ENCODE results near the gene CMC2.

CMC2 gene

DNA sequence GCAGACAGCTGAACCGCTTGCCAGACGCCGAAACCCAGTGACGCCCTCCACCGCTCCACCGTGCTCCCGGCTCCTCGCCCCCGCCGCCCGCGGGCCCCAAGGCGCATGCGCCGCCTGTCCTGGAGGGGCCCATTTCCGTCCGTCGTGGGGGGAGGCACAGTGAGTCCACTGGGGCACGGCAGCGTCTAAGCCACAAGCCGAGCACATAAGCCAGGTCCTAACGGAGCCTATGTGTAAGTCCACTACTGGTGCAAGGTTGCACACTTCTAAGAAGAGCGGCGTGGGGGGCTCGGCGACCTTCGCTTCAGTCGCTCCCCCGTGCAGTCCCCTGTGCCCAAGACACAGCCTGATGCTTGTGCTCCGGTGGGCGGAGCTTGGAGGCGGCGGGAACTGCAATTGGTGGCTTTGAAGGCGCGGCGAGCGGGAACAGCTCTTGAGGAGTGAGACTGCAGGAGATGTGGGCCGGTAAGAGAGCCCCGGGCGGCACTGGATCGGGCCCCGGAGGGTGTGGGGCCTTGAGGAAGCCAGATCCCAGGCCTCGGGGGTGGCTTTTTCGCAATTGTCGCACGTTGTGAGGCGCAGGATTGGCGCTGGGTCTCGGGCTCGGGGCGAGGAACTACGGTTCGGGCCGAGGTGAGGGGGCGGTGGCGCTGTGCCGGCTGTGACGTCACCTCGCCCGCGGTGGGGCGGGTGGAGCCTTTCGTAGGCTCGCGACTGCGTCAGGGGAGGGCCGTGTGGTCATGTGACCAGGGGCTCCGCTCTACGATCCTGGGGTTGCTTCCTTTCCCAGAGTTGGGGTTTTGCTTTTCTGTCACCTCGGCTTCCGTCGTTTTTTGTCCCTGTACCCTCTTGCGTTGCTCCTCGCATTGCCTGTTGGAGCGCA is at the start of gene CMC2, which contains the start of gene CENPN:
Gene CMC2 (minus strand): TSS at position 73 of the 883 bp plus-strand sequence. CDS start 9,491 bp downstream, outside the sequence.
Gene CENPN (plus strand): TSS at position 402 of the 883 bp plus-strand sequence. CDS start 4,726 bp downstream, outside the sequence.
- DNase-seq = peak; percentile 99

DNA sequence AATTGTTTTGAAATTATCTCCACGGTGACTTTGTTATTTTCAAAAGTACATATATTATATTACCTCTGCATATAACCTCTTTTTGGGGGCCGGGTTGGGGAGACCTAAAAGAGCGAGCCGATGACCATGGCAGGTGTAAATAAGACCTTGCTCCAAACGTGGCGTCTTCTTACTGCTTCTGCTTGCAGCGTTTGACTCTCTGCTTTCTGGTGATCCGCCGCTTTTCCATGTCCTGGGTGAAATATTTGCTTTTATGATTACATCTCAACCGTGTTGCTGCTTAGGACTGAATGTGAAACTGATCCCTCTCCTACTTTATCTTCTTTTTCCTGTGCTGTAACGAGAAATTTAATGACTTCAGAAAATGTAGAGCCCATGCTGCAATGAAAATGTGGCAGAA is 47.1 kb upstream of the CMC2 start:
- DNase-seq = no peak

DNA sequence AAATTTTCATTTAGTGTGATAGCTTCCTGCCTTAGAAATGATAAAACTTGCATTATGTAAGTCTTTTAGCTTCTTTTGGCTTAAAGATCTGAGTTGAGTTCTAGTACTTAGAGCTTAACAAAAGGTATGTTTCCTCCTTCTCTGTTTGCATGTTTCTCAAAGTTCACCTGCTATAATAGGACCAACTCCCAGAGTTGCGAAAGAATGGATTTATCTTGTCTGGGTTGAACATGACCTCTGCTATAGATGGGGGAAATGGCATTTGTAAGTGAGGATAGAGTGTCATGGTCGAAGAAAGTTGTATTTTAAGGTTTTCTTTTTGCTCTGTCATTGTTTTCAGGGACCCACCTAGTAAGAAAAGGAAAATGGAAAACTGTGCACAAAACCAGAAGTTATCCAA is 36.1 kb upstream of the CMC2 start:
- no peak for DNase-seq

DNA sequence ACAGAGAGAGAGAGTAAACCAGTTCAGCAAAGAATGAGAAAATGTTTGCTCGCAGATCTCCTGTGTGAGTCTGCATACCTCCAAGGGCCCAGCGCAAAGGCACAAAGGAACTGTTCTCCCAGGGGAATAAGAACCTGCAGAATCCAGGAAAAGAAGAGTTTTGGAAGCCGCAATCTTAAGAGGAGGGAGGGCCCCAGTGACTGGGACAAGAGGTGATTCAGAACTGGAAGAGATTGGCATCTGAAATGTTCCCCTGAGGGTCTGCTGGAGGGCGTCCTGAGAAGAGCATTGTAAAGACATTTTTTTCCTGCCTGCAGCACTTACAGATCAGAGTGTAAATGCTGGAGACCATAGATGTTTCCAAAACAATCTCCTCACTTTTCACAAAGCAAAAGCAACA is 35.0 kb upstream of the CMC2 start:
- no peak for DNase-seq

- DNase-seq = no peak
These were observed 34.2 kb upstream of the CMC2 start for GRCh38 chr16:81040842-81041241.

DNA sequence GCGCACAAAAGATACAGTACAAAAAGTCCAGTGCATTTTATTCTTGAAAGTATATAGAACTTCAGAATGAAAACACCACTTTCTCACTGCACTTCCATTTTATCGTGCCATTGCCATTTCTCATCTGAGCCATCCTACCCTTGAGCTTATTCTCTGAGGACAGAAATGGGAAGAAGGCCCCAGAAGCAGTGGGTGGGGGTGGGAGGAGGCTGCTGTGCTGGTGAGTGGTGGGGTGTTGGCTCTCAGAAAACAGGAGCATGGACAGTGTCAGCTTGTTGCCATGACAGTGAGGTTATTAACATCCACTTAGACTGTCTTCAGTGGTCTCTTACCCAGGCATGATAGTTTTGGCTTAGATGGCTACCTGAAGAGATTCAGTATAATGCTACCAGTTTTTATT is 33.4 kb upstream of the CMC2 start:
- no peak for DNase-seq

- no peak for DNase-seq
These were observed 30.2 kb upstream of the CMC2 start for GRCh38 chr16:81036751-81037350.

- DNase-seq = peak; percentile 67
These were observed 29.5 kb upstream of the CMC2 start for GRCh38 chr16:81035975-81036750.

GRCh38 chr16:81035398-81035974 is 28.8 kb upstream of the CMC2 start, which contains the start of gene ATMIN:
Gene ATMIN, plus strand, starts transcription at chr16:81035842. Its CDS starts 29 bp downstream, at chr16:81035871.
- peak; percentile 95 for DNase-seq

- no peak for DNase-seq
These were observed 23.4 kb upstream of the CMC2 start for GRCh38 chr16:81029930-81030604.

GRCh38 chr16:81026429-81026828 is 19.7 kb upstream of the CMC2 start:
- no peak for DNase-seq

DNA sequence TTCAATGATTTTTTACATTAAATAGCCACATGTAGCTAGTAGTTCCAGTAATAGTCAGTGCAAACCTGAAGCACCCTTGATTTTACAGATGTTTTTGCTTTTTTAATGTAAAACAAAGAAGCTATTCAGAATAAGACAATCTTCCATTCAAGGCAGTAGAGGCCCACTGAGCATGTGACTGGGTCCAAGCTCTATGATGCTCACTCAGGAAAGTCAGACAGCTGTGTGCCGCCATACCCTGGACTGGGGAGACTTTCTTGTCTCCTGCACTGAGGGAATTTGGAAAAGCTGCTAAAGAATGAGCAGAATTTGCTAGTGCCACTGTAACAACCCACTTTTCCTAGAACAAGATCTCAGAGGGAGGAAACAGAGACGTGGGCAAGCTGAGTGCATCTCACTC is 11.8 kb upstream of the CMC2 start:
- no peak for DNase-seq

GRCh38 chr16:81014672-81015071 is 8.0 kb upstream of the CMC2 start:
- DNase-seq = no peak

GRCh38 chr16:81012974-81013373 is 6.3 kb upstream of the CMC2 start:
- no peak for DNase-seq

GRCh38 chr16:81008505-81008789 is 1.8 kb upstream of the CMC2 start:
- no peak for DNase-seq

DNA sequence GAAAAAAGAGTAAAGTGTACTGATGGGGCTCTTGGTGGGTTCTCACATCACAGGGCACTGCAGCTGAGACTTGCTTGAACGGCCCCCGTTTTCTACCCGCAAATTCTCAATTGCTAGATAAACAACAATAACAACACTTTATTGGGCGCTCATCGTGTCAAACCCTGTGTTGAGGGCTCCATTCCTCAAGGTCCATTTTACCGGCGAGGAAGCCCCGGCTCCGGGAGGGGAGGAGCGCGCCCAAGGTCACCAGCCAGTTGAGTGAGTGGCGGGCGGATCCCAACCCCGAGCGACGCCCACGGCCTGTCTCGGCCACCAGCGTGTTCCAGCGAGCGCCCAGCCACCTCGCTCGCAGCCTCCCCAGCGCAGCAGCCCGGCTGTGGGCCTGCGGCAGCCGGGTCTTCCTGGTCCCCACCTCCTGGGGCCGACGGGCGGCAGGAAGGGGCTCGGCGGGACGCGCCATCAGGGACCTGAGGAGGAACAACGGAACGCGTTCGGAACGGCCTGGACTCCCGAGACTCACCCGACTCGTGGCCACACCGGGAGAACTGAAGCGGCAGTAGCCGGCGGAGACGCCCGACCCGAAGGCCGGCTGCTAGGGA is 373 bp downstream of the CMC2 start:
- DNase-seq = no peak

GRCh38 chr16:81005610-81006161 is 999 bp downstream of the CMC2 start:
- DNase-seq = peak; percentile 66

DNA sequence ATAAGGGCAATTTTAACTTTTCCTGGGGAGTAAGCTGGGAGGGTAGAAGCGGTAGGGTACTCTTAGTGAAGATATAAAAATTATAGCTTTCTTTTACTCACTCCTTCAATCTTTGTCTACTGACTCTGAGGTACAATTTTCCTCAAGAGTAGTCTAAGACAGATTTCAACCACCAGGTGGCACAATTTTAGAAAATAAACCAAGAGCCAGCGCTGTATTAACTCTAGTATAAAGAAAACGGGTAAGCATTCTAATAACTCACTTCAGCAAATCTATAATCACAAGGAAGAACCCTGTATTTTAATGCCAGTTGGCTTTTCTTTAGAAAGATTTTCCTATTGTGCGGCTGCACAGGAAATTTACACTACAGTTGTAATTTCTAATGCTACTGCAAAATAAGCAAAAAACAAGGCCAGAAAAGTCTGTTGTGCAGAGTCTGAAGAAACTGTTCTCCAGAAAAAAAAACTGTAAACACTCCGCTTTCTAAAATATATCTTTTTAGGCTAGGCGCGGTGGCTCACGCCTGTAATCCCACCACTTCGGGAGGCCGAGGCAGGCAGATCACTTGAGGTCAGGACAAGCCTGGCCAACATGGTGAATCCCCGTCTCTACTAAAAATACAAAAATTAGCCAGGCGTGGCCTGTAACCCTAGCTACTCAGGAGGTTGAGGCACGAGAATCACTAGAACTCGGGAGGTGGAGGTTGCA is 1.9 kb downstream of the CMC2 start:
- peak; percentile 91 for DNase-seq

- DNase-seq = no peak
These were observed 2.9 kb downstream of the CMC2 start for GRCh38 chr16:81003610-81004460.

DNA sequence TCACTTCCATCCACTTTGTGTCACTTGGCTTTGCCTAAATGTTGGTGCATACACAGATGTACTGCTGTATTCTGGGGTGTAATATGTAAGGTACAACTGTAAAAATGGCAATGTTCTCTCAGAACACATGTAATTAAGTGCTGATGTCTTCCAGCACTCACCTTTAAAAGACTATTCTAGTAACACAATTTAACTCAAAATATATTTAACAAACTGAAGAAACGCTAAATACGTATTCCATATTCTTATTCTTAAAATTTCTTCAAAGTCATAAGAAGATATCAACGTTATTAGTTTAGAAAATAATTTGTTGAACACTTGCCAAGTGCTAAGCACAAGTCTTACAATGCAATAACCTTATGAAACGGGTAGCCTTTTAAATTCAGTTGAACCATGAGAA is 3.6 kb downstream of the CMC2 start:
- DNase-seq = no peak

Data from eye (tissue), 1 donor.